ENCODE results near the gene ZEB2. TPM values are rescaled to one million over a fixed set of nuclear protein-coding genes. Genes with fewer than 3 reads are reported as not detected.

ZEB2 gene
- total RNA-seq, 4 donors from 2014 or later = 21.7 to 52.1 (median 37.9) TPM

- no peaks in the 10 kb centered on the region for H3K9me3 ChIP-seq
- intact Hi-C loops (cut with DNase I) = loop anchor here (10.0 kb wide), 1 partner anchor 183 kb away; a partner anchor contains a TSS
- H3K27ac ChIP-seq = peak overlapping the region; percentile 61 to 94 (median 89)
- H3K36me3 ChIP-seq = no peaks in the 10 kb centered on the region
- TF ChIP-seq, protein P1, sequence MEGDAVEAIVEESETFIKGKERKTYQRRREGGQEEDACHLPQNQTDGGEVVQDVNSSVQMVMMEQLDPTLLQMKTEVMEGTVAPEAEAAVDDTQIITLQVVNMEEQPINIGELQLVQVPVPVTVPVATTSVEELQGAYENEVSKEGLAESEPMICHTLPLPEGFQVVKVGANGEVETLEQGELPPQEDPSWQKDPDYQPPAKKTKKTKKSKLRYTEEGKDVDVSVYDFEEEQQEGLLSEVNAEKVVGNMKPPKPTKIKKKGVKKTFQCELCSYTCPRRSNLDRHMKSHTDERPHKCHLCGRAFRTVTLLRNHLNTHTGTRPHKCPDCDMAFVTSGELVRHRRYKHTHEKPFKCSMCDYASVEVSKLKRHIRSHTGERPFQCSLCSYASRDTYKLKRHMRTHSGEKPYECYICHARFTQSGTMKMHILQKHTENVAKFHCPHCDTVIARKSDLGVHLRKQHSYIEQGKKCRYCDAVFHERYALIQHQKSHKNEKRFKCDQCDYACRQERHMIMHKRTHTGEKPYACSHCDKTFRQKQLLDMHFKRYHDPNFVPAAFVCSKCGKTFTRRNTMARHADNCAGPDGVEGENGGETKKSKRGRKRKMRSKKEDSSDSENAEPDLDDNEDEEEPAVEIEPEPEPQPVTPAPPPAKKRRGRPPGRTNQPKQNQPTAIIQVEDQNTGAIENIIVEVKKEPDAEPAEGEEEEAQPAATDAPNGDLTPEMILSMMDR (IDR thresholded peaks at IDR 0.05) = no peak
- no peak for TF ChIP-seq POLR2A (IDR thresholded peaks at IDR 0.05)
- peak overlapping the region in 2 of 3 donors; percentile 42 to 75 for H3K4me3 ChIP-seq (replicated peaks in 1 of 3)
- 4 to 5% methylated on average over 21 of the region's 21 CpGs for WGBS, 2 donors
- DNase-seq = no peak
- peaks cover 18% of the 10 kb centered on the region for H3K27me3 ChIP-seq
- peaks cover 0 to 18% of the 10 kb centered on the region in 2 donors for H3K4me1 ChIP-seq
Observed at GRCh38 chr2:144517866-144518747, 1.8 kb downstream of the ZEB2 start.

GRCh38 chr2:144516981-144517865 lies 2.7 kb downstream of the ZEB2 start:
- Histone ChIP-seq H3K9me3 (no peaks in the 10 kb centered on the region), H3K27ac (peak overlapping the region; percentile 80 to 94 (median 89)), H3K36me3 (no peaks in the 10 kb centered on the region), H3K4me3 (replicated peaks in 1 of 3) (peak overlapping the region; percentile 42 to 75 (median 51)), H3K27me3 (peaks cover 18% of the 10 kb centered on the region), H3K4me1 (peaks cover 0 to 18% of the 10 kb centered on the region in 2 donors)
- no peak for DNase-seq
- intact Hi-C loops (cut with DNase I) = loop anchor here (10.0 kb wide), 1 partner anchor 182 kb away; a partner anchor contains a TSS
- TF ChIP-seq POLR2A (IDR thresholded peaks at IDR 0.05) = no peak
- TF ChIP-seq, protein P1 (IDR thresholded peaks at IDR 0.05) = no peak
- 2 to 3% methylated on average over 32 to 51 of the region's 83 CpGs for WGBS, 2 donors

DNA sequence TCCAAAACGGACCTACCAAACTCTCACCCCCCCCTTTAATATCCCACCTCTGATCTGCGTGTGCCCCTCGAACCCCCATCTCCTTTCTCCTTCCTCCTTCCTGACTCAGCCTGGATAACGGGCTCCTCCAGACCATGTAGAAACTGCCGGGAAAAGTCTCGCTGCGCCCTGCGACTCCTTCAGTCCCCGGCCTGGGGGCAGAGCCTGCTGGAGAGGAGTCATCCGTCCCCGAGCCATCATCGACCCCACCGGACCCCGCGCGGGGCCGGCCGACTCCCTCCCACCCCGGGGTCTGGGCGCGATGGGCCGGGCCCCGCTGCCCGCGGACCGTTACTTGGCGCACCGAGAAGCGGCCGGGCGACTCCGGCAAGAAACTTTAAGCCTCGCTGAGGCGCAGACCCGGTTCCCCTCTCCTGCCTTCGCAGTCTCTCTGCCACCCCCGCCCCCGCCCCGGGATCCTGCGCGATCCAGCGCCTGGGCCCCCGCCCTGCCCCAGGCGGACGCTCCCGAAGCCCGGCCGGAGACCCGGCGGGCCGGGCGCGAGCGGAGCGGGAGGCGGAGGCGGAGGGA lies 3.4 kb downstream of the ZEB2 start:
- no peak for DNase-seq
- peaks cover 18% of the 10 kb centered on the region for H3K27me3 ChIP-seq

DNA sequence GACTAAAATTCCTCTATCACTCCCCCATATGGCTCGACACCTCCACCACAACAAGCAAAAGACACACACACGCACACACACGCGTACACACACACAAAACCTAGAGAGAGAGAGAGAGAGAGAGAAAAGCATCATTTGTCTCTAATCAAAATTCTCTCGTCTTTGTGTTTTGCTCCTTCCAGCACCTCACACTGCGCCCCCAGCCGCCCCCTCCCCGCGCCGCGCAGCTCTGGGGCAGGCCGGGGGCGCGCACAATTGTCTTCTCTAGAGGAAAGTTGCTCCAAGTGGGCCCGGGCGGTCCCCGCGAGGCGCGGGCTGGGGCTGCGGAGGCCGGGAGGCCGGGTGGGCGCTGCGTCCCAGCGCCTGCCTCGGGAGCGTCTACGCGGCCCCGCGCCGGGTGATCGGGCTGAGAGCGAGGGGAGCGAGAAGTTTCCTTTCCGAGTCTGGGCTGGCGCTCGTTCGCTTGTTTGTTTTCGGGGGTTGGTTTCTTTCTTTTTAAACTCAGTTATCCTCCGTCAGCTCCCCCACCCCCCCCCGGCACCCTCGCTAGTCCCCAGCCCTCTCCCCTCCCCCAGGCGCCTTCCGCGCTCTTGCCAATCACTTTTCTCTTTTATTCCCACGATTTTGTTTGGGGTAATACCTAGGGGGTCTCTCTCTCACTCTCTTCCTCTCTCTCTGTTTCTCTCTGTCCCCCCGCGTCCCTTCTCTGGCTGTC lies 4.1 kb downstream of the ZEB2 start:
- H3K36me3 ChIP-seq = no peaks in the 10 kb centered on the region
- peak overlapping the region; percentile 39 to 46 (median 42) for H3K4me3 ChIP-seq (replicated peaks in 1 of 3)
- H3K4me1 ChIP-seq = peaks cover 0 to 18% of the 10 kb centered on the region in 2 donors
- DNase-seq = no peak
- peaks cover 12% of the 10 kb centered on the region for H3K27me3 ChIP-seq
- TF ChIP-seq POLR2A (IDR thresholded peaks at IDR 0.05) = no peak
- TF ChIP-seq, protein P1 (IDR thresholded peaks at IDR 0.05) = no peak
- 5 to 8% methylated on average over 38 to 46 of the region's 50 CpGs for WGBS, 2 donors
- peak overlapping the region; percentile 80 to 94 (median 89) for H3K27ac ChIP-seq
- intact Hi-C loops (cut with DNase I) = loop anchor here (10.0 kb wide), 1 partner anchor 181 kb away; a partner anchor contains a TSS
- H3K9me3 ChIP-seq = no peaks in the 10 kb centered on the region

More for the DNA sequence above, 3.4 kb downstream of the ZEB2 start:
- Histone ChIP-seq H3K4me3 (replicated peaks in 1 of 3) (peak overlapping the region; percentile 39 to 46 (median 42)), H3K36me3 (no peaks in the 10 kb centered on the region), H3K27ac (peak overlapping the region; percentile 80 to 94 (median 89)), H3K4me1 (peaks cover 0 to 18% of the 10 kb centered on the region in 2 donors), H3K9me3 (no peaks in the 10 kb centered on the region)
- TF ChIP-seq POLR2A (IDR thresholded peaks at IDR 0.05) = no peak
- WGBS, 2 donors = 0 to 1% methylated on average over 11 to 20 of the region's 57 CpGs
- intact Hi-C loops (cut with DNase I) = loop anchor here (10.0 kb wide), 1 partner anchor 182 kb away; a partner anchor contains a TSS

All from thyroid gland (tissue), 4 donors.